Measurements from ENCODE around the gene SERPIND1. TPM values are rescaled to one million over a fixed set of nuclear protein-coding genes. Genes with fewer than 3 reads are reported as not detected.

The SERPIND1 gene
- total RNA-seq, 3 donors from 2014 or later: 0.29 TPM; not detected in 2

GRCh38 chr22:20792221-20792965, 18.5 kb downstream of the SERPIND1 start:
- TF ChIP-seq CTCF (IDR thresholded peaks at IDR 0.05) (no peak), POLR2AphosphoS5 (IDR thresholded peaks at IDR 0.05) (no peak), POLR2A (IDR thresholded peaks at IDR 0.05) (no peak)
- no peak overlapping the region for H3K27ac ChIP-seq
- no peaks in the 10 kb centered on the region for H3K4me1 ChIP-seq
- H3K4me3 ChIP-seq: no peak overlapping the region
- no peaks in the 10 kb centered on the region for H3K9me3 ChIP-seq
- peaks cover 8% of the 10 kb centered on the region for H3K36me3 ChIP-seq
- H3K27me3 ChIP-seq: no peaks in the 10 kb centered on the region
- intact Hi-C loops (cut with DNase I; ENCODE audit: low total_unique reads): no loop called here
- no peak for DNase-seq (ENCODE audit: low spot score in 2 of 2)

GRCh38 chr22:20792966-20793728, 19.2 kb downstream of the SERPIND1 start:
- H3K36me3 ChIP-seq: peaks cover 8% of the 10 kb centered on the region
- H3K27me3 ChIP-seq: no peaks in the 10 kb centered on the region
- no peak for DNase-seq (ENCODE audit: low spot score in 2 of 2)
- no peak overlapping the region for H3K27ac ChIP-seq
- H3K4me1 ChIP-seq: no peaks in the 10 kb centered on the region
- TF ChIP-seq POLR2AphosphoS5 (IDR thresholded peaks at IDR 0.05): no peak
- TF ChIP-seq POLR2A (IDR thresholded peaks at IDR 0.05): no peak
- TF ChIP-seq CTCF (IDR thresholded peaks at IDR 0.05): no peak
- H3K4me3 ChIP-seq: no peak overlapping the region
- intact Hi-C loops (cut with DNase I; ENCODE audit: low total_unique reads): no loop called here
- no peaks in the 10 kb centered on the region for H3K9me3 ChIP-seq

GRCh38 chr22:20793748-20794649, 20.1 kb downstream of the SERPIND1 start:
- Histone ChIP-seq H3K4me3 (no peak overlapping the region), H3K27ac (no peak overlapping the region), H3K36me3 (peaks cover 8% of the 10 kb centered on the region), H3K9me3 (no peaks in the 10 kb centered on the region), H3K4me1 (no peaks in the 10 kb centered on the region), H3K27me3 (no peaks in the 10 kb centered on the region)
- TF ChIP-seq CTCF (IDR thresholded peaks at IDR 0.05): no peak
- TF ChIP-seq POLR2AphosphoS5 (IDR thresholded peaks at IDR 0.05): no peak
- no peak for TF ChIP-seq POLR2A (IDR thresholded peaks at IDR 0.05)
- no peak for DNase-seq (ENCODE audit: low spot score in 2 of 2)
- intact Hi-C loops (cut with DNase I; ENCODE audit: low total_unique reads): no loop called here

GRCh38 chr22:20794650-20795413, 20.9 kb downstream of the SERPIND1 start:
- Histone ChIP-seq H3K4me3 (no peak overlapping the region), H3K9me3 (no peaks in the 10 kb centered on the region), H3K36me3 (peaks cover 8% of the 10 kb centered on the region), H3K27ac (no peak overlapping the region), H3K27me3 (no peaks in the 10 kb centered on the region), H3K4me1 (no peaks in the 10 kb centered on the region)
- intact Hi-C loops (cut with DNase I; ENCODE audit: low total_unique reads): no loop called here
- no peak for DNase-seq (ENCODE audit: low spot score in 2 of 2)
- TF ChIP-seq POLR2A (IDR thresholded peaks at IDR 0.05) (no peak), CTCF (IDR thresholded peaks at IDR 0.05) (no peak), POLR2AphosphoS5 (IDR thresholded peaks at IDR 0.05) (no peak)

All from breast epithelium (tissue), 4 donors.